HEK293T (cell line): ENCODE results near the gene TMEM256.

Source experiments
- CTBP1 ChIP-seq: fragments of 450-650 bp; IDR thresholded peaks from 2 replicates; pipeline ENCODE4 v1.6.1; 2016; ENCODE audit warnings: borderline replicate concordance
- FOXA1 ChIP-seq: fragments of 450-650 bp; IDR thresholded peaks from 2 replicates; pipeline ENCODE4 v1.6.1; 2016; ENCODE audit warnings: mild to moderate bottlenecking
- FOXK2 ChIP-seq: fragments of 450-650 bp; IDR thresholded peaks from 2 replicates; pipeline ENCODE4 v1.6.1; 2016; ENCODE audit warnings: mild to moderate bottlenecking
- HDGF ChIP-seq: fragments of 450-650 bp; IDR thresholded peaks from 2 replicates; pipeline ENCODE4 v1.6.1; 2017; ENCODE audit warnings: antibody characterized with exemption, borderline replicate concordance
- L3MBTL2 ChIP-seq: fragments of 450-650 bp; conservative IDR thresholded peaks from 2 replicates; pipeline ENCODE4 v1.6.1; 2016; ENCODE audit warnings: mild to moderate bottlenecking
- SP1 ChIP-seq: fragments of 450-650 bp; IDR thresholded peaks from 2 replicates; pipeline ENCODE4 v1.6.1; 2017
- SUZ12 ChIP-seq: fragments of 450-650 bp; IDR thresholded peaks from 2 replicates; pipeline ENCODE4 v1.6.1; 2016; ENCODE audit warnings: mild to moderate bottlenecking
- TARDBP ChIP-seq: fragments of 450-650 bp; IDR thresholded peaks from 2 replicates; pipeline ENCODE4 v1.6.1; 2016
- TF ChIP-seq, protein P1 (sequence below): fragments of 450-650 bp; IDR thresholded peaks from 2 replicates; pipeline ENCODE4 v1.6.1; 2016

GRCh38 chr17:7403727-7403976 lies 245 bp downstream of the TMEM256 start:
- TF ChIP-seq, protein P1, sequence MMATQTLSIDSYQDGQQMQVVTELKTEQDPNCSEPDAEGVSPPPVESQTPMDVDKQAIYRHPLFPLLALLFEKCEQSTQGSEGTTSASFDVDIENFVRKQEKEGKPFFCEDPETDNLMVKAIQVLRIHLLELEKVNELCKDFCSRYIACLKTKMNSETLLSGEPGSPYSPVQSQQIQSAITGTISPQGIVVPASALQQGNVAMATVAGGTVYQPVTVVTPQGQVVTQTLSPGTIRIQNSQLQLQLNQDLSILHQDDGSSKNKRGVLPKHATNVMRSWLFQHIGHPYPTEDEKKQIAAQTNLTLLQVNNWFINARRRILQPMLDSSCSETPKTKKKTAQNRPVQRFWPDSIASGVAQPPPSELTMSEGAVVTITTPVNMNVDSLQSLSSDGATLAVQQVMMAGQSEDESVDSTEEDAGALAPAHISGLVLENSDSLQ, result no peak
- TF ChIP-seq SP1 (no peak), TARDBP (no peak), CTBP1 (no peak), FOXA1 (no peak), FOXK2 (no peak), HDGF (no peak), SUZ12 (no peak), L3MBTL2 (no peak)
